Liver (tissue), 9 donors: ENCODE results near the gene WSCD2. TPM values are rescaled to one million over a fixed set of nuclear protein-coding genes. Genes with fewer than 3 reads are reported as not detected.

ENCODE experiments used
- DNase-seq: peaks from one replicate; pipeline ENCODE4 v3.0.0-alpha.2; 2017; ENCODE audit warnings: low spot score
- H3K27ac ChIP-seq, 2 donors: one replicate each; pipeline ENCODE4 v1.7.0; 2013; ENCODE audit warnings: inconsistent platforms in 2 of 2, low read length in 2 of 2, control low read depth in 1 of 2, low read depth in 1 of 2, mild to moderate bottlenecking in 1 of 2
- H3K27me3 ChIP-seq, 4 donors: one replicate each; pipeline versions ENCODE4 v1.6.1 to v1.7.0; 2013; ENCODE audit warnings: low read length in 3 of 4, inconsistent platforms in 1 of 4, mild to moderate bottlenecking in 1 of 4, moderate library complexity in 1 of 4; ENCODE audit not compliant: control insufficient read depth in 4 of 4, insufficient read depth in 4 of 4
- H3K36me3 ChIP-seq, 4 donors: one replicate each; pipeline versions ENCODE4 v1.6.1 to v1.7.0; 2013; ENCODE audit warnings: low read length in 3 of 4, mild to moderate bottlenecking in 3 of 4, low read depth in 1 of 4, moderate library complexity in 1 of 4; ENCODE audit not compliant: control insufficient read depth in 4 of 4, insufficient read depth in 3 of 4
- H3K4me1 ChIP-seq, 4 donors: one replicate each; pipeline versions ENCODE4 v1.6.1 to v1.7.0; 2013; ENCODE audit warnings: low read length in 3 of 4, mild to moderate bottlenecking in 3 of 4, moderate library complexity in 1 of 4; ENCODE audit not compliant: control insufficient read depth in 4 of 4, insufficient read depth in 4 of 4
- H3K4me3 ChIP-seq, 3 donors: one replicate each; pipeline versions ENCODE4 v1.6.1 to v1.7.0; 2013; ENCODE audit warnings: low read length in 3 of 3, control low read depth in 1 of 3, low read depth in 1 of 3, mild to moderate bottlenecking in 1 of 3
- H3K9ac ChIP-seq, 2 donors: one replicate each; pipeline ENCODE4 v1.7.0; 2013; ENCODE audit warnings: low read length in 2 of 2, mild to moderate bottlenecking in 2 of 2, moderate library complexity in 2 of 2, control low read depth in 1 of 2, low read depth in 1 of 2
- H3K9me3 ChIP-seq, 4 donors: one replicate each; pipeline versions ENCODE4 v1.6.1 to v1.7.0; 2013; ENCODE audit warnings: low read length in 3 of 4; ENCODE audit not compliant: control insufficient read depth in 4 of 4
- FOXA1 ChIP-seq: IDR thresholded peaks from 2 replicates; pipeline ENCODE4 v1.6.1; 2016; ENCODE audit warnings: antibody characterized with exemption
- FOXA2 ChIP-seq: IDR thresholded peaks from 2 replicates; pipeline ENCODE4 v1.6.1; 2016; ENCODE audit warnings: antibody characterized with exemption
- GABPA ChIP-seq, 2 donors: IDR thresholded peaks in 1 of 2; conservative IDR thresholded peaks in 1 of 2; 2 replicates each; pipeline ENCODE4 v1.6.1; 2016; ENCODE audit warnings: antibody characterized with exemption in 2 of 2, mild to moderate bottlenecking in 1 of 2, moderate library complexity in 1 of 2
- HNF4A ChIP-seq, 2 donors: conservative IDR thresholded peaks; 2 replicates each; pipeline ENCODE4 v1.6.1; 2016; ENCODE audit warnings: antibody characterized with exemption in 2 of 2, mild to moderate bottlenecking in 2 of 2
- HNF4G ChIP-seq: IDR thresholded peaks from 2 replicates; pipeline ENCODE4 v1.6.1; 2016; ENCODE audit warnings: antibody characterized with exemption
- JUND ChIP-seq, 2 donors: IDR thresholded peaks; 2 replicates each; pipeline ENCODE4 v1.6.1; 2016; ENCODE audit warnings: antibody characterized with exemption in 2 of 2
- NR2F2 ChIP-seq: IDR thresholded peaks from 2 replicates; pipeline ENCODE4 v1.6.1; 2016; ENCODE audit warnings: antibody characterized with exemption
- RAD21 ChIP-seq, 2 donors: IDR thresholded peaks; 2 replicates each; pipeline ENCODE4 v1.6.1; 2016; ENCODE audit warnings: antibody characterized with exemption in 2 of 2, mild to moderate bottlenecking in 2 of 2
- RXRA ChIP-seq, 2 donors: IDR thresholded peaks; 2 replicates each; pipeline ENCODE4 v1.6.1; 2017 to 2018; ENCODE audit warnings: antibody characterized with exemption in 2 of 2, mild to moderate bottlenecking in 1 of 2
- SP1 ChIP-seq: IDR thresholded peaks from 2 replicates; pipeline ENCODE4 v1.6.1; 2018; ENCODE audit warnings: antibody characterized with exemption, mild to moderate bottlenecking
- TAF1 ChIP-seq: conservative IDR thresholded peaks from 2 replicates; pipeline ENCODE4 v1.6.1; 2016; ENCODE audit warnings: antibody characterized with exemption, mild to moderate bottlenecking
- YY1 ChIP-seq: IDR thresholded peaks from 2 replicates; pipeline ENCODE4 v1.6.1; 2016; ENCODE audit warnings: antibody characterized with exemption, mild to moderate bottlenecking
- WGBS: extraction: QIAGEN DNeasy Blood & Tissue Kit; methylation state at CpG from one replicate; pipeline ENCODE4 v1.1.7; 2013; 5-methylcytosine and 5-hydroxymethylcytosine counted together
- polyA plus RNA-seq, 2 donors: library from polyadenylated mRNA; stranded (reverse) in 1 of 2; unstranded in 1 of 2; fragments of 200-250 nt in 1 of 2; fragments of >200 nt in 1 of 2; fragmentation: Nextera tagmentation in 1 of 2; extraction: Ambion mirVana in 1 of 2; gene quantifications; one replicate each; pipeline versions ENCODE4 v1.2.1 to v1.2.3, GENCODE V29; 2013 to 2015
- total RNA-seq, 2 donors: library from RNA; depleted of rRNA; stranded (reverse); fragments of >200 nt; gene quantifications; one replicate each; pipeline ENCODE4 v1.2.3, GENCODE V29; 2014
- TF ChIP-seq, protein P1 (sequence below): fragments of 150-350 bp; IDR thresholded peaks from 2 replicates; pipeline ENCODE4 v1.5.1; 2017; ENCODE audit warnings: improper control_type of control experiment, low read depth, low read length; ENCODE audit not compliant: missing input control
- TF ChIP-seq, protein P2 (sequence below): IDR thresholded peaks from 2 replicates; pipeline ENCODE4 v1.6.1; 2016; ENCODE audit warnings: antibody characterized with exemption
- TF ChIP-seq, protein P3 (sequence below): IDR thresholded peaks from 2 replicates; pipeline ENCODE4 v1.6.1; 2016; ENCODE audit warnings: antibody characterized with exemption
- TF ChIP-seq, protein P4 (sequence below): IDR thresholded peaks from 2 replicates; pipeline ENCODE4 v1.6.1; 2016; ENCODE audit warnings: antibody characterized with exemption, mild to moderate bottlenecking
- donor health status: healthy.
- donor health status: healthy.
- donor health status: healthy.
- donor health status: healthy.
- donor health status: healthy.

Gene WSCD2
- total and polyA plus RNA-seq, 4 donors: under 0.01 to 0.09 (median 0.05) TPM; not detected in 1

DNA sequence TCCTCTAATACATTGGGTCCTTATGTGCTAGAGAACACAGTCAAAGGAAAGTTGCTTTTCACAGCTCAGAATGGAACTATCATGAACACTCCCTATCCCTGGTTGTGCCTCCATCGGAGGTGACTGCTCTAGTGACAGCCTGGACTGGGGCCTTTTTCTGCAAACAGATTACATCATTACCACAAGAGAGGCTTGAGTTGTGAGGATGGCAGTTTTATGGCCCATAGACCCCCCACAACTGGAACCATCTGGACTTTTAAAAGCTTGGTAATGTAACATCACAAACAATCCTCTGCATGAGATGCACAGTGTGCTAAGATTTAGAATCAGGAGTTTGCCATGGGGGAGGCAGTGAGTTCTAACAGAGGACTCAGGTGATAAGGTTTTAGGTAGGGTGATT, 46.6 kb upstream of the WSCD2 start:
- no peaks in the 10 kb centered on the region for H3K4me1 ChIP-seq
- DNase-seq: no peak
- WGBS: 52% methylated on average over 1 of the region's 1 CpG
- no peak overlapping the region for H3K9ac ChIP-seq
- TF ChIP-seq RAD21 (IDR thresholded peaks at IDR 0.05) (no peak), GABPA (IDR thresholded peaks at IDR 0.05 in 1 of 2, conservative IDR thresholded peaks at IDR 0.05 in 1 of 2) (no peak), JUND (IDR thresholded peaks at IDR 0.05) (no peak), FOXA1 (no peak), NR2F2 (no peak), HNF4G (no peak), HNF4A (conservative IDR thresholded peaks at IDR 0.05) (no peak), FOXA2 (no peak), SP1 (no peak), YY1 (no peak), RXRA (IDR thresholded peaks at IDR 0.05) (no peak)
- TF ChIP-seq, protein P1, sequence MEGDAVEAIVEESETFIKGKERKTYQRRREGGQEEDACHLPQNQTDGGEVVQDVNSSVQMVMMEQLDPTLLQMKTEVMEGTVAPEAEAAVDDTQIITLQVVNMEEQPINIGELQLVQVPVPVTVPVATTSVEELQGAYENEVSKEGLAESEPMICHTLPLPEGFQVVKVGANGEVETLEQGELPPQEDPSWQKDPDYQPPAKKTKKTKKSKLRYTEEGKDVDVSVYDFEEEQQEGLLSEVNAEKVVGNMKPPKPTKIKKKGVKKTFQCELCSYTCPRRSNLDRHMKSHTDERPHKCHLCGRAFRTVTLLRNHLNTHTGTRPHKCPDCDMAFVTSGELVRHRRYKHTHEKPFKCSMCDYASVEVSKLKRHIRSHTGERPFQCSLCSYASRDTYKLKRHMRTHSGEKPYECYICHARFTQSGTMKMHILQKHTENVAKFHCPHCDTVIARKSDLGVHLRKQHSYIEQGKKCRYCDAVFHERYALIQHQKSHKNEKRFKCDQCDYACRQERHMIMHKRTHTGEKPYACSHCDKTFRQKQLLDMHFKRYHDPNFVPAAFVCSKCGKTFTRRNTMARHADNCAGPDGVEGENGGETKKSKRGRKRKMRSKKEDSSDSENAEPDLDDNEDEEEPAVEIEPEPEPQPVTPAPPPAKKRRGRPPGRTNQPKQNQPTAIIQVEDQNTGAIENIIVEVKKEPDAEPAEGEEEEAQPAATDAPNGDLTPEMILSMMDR: no peak
- TF ChIP-seq, protein P2, sequence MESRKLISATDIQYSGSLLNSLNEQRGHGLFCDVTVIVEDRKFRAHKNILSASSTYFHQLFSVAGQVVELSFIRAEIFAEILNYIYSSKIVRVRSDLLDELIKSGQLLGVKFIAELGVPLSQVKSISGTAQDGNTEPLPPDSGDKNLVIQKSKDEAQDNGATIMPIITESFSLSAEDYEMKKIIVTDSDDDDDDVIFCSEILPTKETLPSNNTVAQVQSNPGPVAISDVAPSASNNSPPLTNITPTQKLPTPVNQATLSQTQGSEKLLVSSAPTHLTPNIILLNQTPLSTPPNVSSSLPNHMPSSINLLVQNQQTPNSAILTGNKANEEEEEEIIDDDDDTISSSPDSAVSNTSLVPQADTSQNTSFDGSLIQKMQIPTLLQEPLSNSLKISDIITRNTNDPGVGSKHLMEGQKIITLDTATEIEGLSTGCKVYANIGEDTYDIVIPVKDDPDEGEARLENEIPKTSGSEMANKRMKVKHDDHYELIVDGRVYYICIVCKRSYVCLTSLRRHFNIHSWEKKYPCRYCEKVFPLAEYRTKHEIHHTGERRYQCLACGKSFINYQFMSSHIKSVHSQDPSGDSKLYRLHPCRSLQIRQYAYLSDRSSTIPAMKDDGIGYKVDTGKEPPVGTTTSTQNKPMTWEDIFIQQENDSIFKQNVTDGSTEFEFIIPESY: no peak
- TF ChIP-seq, protein P3, sequence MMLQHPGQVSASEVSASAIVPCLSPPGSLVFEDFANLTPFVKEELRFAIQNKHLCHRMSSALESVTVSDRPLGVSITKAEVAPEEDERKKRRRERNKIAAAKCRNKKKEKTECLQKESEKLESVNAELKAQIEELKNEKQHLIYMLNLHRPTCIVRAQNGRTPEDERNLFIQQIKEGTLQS: no peak
- no peak overlapping the region for H3K4me3 ChIP-seq
- peaks cover 0 to 2% (median 0%) of the 10 kb centered on the region in 4 donors for H3K27me3 ChIP-seq
- H3K9me3 ChIP-seq: peaks cover 3 to 7% (median 5%) of the 10 kb centered on the region in 4 donors
- H3K27ac ChIP-seq: no peak overlapping the region
- no peaks in the 10 kb centered on the region for H3K36me3 ChIP-seq

DNA sequence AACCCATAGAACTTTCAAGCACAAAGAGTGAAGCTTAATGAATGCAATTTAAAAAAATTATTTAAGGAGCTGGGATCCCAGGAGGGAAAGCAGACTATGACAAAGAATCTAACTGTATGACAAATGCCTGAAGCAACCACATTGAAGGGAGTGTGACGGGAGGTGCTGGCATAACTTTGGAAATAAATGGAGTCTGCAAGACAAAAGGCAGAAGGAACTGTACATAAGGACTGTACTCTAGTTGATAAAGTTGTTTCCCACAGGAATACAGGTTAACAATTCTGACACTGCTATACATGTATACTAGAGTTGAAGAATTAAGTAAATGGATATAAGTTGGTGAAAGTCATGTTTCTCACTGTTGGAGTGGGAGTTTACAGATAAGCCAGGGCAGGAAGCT, 41.2 kb upstream of the WSCD2 start:
- H3K36me3 ChIP-seq: no peaks in the 10 kb centered on the region
- no peaks in the 10 kb centered on the region for H3K4me1 ChIP-seq
- no peak for DNase-seq
- no peak overlapping the region for H3K27ac ChIP-seq
- H3K27me3 ChIP-seq: peaks cover 0 to 2% (median 0%) of the 10 kb centered on the region in 4 donors
- peaks cover 6 to 12% (median 7%) of the 10 kb centered on the region in 4 donors for H3K9me3 ChIP-seq
- 77% methylated on average over 1 of the region's 1 CpG for WGBS
- no peak overlapping the region for H3K4me3 ChIP-seq
- no peak overlapping the region for H3K9ac ChIP-seq
- TF ChIP-seq, protein P1: no peak
- TF ChIP-seq TAF1 (no peak), GABPA (IDR thresholded peaks at IDR 0.05 in 1 of 2, conservative IDR thresholded peaks at IDR 0.05 in 1 of 2) (no peak), NR2F2 (no peak), RAD21 (IDR thresholded peaks at IDR 0.05) (no peak), SP1 (no peak), HNF4A (conservative IDR thresholded peaks at IDR 0.05) (no peak), YY1 (no peak)
- TF ChIP-seq, protein P4, sequence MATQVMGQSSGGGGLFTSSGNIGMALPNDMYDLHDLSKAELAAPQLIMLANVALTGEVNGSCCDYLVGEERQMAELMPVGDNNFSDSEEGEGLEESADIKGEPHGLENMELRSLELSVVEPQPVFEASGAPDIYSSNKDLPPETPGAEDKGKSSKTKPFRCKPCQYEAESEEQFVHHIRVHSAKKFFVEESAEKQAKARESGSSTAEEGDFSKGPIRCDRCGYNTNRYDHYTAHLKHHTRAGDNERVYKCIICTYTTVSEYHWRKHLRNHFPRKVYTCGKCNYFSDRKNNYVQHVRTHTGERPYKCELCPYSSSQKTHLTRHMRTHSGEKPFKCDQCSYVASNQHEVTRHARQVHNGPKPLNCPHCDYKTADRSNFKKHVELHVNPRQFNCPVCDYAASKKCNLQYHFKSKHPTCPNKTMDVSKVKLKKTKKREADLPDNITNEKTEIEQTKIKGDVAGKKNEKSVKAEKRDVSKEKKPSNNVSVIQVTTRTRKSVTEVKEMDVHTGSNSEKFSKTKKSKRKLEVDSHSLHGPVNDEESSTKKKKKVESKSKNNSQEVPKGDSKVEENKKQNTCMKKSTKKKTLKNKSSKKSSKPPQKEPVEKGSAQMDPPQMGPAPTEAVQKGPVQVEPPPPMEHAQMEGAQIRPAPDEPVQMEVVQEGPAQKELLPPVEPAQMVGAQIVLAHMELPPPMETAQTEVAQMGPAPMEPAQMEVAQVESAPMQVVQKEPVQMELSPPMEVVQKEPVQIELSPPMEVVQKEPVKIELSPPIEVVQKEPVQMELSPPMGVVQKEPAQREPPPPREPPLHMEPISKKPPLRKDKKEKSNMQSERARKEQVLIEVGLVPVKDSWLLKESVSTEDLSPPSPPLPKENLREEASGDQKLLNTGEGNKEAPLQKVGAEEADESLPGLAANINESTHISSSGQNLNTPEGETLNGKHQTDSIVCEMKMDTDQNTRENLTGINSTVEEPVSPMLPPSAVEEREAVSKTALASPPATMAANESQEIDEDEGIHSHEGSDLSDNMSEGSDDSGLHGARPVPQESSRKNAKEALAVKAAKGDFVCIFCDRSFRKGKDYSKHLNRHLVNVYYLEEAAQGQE: no peak
- TF ChIP-seq, protein P2: no peak
